GM18873 (cell line): ENCODE results near the gene LRRC25.

Experiments used
- ATAC-seq: cut with Tn5 transposase; IDR thresholded peaks from one replicate; pipeline ENCODE4 v1.9.1; 2021; ENCODE audit warnings: mild to moderate bottlenecking, moderate library complexity, moderate number of reproducible peaks; ENCODE audit not compliant: unreplicated experiment, low FRiP score

LRRC25 gene

DNA sequence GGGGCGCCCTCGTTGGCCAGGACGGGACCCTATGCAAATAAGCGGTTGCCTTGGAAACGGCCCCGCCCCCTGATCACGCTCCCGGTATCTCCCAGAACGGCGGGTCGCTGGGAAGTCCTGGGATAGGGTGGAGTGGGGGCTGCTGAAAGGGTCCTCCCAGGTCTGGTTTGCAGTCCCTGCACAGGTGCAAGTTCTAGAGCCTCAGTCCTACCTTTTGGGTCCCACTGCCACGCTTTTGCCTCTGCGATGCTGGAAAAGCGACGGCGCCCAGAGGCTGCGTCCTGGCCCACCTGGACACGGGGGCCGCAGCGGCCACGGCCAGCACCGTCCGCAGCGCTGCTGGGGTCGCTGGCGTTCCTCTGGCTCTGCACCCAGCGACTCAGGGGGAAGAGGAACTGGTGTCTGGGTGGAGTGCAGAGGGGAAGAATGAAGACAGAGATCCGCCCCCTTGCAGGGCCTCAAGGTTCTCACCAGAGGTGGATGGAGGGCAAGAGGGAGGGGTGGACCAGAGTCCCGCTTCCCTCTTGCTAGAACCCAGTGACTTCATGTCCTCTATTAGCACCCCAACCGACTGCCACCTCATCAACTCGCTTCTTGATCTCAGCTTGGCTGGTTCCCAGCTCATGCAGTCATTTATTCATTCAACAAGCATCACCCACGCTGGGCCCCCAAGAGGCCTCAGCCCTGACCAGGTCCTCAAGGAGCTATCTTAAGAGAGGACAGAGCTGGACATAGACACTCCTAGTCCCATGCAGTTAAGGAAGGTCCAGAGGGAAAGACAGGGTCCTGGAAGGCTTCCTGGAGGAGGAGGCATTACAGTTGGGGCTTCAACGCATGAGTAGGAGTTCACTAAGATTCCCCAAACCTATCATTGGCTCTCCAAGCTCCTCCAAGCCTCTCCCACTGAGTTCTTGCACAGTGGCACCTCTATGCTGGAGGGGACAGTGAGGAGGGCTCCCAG is at the start of gene LRRC25:
Gene LRRC25, minus strand, starts transcription at position 381 of the 961 bp plus-strand sequence. CDS start 659 bp downstream, outside the sequence.
- ATAC-seq = no peak

DNA sequence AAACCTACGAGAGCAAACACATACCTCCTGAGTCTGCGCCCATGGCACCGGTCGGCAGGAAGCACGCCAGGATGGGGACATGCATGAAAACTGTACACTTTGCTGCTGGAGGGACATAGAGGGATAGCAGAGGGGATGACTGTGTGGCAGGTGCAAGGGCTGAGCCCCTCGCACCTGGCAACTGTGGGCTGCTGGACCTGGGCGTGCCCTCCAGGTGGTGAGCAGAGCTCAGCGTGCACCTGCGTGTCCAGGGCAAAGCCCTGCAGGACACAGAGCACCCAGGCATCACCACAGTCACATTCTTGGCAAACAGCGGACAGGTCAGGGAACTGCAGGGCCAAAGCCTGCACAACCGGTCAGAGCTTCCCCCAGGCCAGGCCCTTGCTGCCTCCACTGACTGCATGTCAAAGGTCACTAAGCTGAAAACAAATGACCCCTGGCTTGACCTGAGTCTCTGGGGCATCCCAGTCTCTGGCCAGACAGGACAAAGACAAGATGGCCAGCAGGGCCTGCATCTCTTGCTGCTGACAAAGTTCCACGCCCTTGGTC is 49.5 kb upstream of the LRRC25 start:
- no peak for ATAC-seq

DNA sequence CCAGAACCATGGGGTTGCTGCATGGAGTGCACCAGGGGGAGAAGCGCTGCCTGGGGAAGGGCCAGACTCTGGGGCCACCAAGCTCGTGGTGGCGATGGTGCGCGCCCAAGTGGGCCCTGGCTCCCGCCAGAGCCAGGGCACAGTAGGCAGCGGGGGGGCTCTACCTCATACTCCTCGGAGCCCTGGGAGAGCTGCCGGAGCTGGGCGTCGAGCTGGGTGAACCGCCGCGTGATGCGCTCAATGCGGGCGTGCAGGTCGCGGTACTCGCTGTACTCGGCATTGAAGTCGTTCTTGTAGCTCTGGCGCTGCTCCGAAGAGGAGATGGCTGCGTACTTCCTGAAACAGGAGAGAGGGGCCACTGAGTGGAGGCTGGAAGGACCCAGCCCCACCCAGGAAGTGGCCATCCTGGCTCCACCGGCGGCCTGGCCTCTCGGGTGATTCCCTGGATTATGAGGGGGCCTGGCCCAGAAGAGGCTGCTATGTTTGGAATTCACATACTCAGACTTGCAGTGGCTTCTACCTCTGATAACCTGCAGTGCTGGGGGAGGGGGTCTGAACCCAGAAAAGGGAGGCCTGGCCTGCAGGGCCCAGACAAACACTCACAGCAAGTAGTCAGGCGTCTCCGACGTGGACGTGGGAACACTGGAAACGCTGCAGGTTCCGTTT is 48.9 kb upstream of the LRRC25 start:
- ATAC-seq = no peak

DNA sequence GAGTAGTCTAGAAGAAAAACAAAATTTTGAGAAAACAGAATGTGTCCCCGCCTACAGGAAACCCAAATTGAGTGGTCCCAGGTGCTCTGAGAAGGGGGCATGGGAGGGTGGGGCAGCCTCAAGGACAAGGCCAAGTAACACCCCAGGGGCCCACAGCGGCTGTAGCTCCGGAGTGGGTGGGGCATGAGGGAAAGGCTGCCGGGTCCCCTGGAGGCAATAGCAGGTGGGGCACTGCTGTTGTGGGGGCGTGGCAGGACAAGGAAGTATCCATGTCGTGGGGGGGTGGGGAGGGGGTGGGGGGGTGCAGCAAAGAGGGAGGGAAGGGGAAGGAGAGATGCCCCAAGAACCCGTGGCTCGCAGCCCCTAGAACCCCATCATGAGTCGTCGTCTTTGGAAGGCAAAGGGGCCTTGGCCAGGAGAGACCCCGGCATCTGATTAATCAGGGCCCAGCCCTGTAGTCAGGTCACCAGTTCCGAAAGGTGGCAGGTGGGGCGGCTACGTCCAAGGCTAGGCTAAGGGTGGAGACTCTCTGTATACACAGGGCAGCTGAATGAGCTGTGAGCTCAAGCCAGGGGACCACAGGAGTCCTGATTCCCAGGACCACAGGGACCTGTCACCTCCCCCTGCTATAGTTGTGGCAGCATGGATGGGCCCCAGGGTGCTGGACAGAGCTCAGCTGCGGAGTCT is 48.0 kb upstream of the LRRC25 start:
- no peak for ATAC-seq

DNA sequence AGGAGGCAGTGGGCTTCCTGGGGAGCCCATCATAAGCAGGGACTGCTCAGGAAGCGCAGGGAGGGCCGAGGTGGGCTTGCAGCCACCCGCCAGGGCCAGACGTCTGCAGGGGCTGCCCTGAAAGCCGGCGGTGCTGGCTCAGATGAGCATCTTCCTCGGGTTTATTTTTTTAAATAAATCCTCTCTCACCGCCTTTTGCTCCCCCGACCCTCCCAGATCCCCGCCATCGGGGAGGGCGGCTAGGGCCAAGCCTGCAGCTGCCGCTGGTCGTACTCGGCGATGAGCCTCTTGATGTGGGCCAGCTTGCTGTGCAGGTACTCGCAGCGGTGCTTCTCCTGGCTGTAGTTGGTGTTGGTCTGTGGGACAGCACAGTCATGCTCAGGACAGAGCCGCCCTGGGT is 47.1 kb upstream of the LRRC25 start:
- ATAC-seq = no peak

DNA sequence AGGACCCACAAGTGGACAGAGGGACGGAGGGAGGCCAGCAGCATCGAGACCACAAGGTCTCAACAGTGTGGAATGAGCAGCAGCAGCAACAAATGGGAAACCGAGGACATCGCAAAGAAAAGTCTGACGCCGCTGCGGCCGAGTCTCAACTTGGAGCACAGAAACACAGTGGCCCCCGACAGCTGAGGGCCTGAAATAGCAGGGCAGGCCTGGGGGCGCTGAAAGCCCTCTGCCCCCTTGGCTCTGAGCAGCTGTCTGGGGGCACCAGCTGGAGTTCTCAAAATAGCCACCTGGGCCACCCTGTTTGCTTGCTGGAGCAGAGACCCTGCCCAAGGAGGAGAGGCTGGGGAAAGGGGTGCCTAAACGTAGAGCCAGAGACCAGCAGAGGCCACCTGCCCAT is 46.4 kb upstream of the LRRC25 start:
- ATAC-seq = no peak

DNA sequence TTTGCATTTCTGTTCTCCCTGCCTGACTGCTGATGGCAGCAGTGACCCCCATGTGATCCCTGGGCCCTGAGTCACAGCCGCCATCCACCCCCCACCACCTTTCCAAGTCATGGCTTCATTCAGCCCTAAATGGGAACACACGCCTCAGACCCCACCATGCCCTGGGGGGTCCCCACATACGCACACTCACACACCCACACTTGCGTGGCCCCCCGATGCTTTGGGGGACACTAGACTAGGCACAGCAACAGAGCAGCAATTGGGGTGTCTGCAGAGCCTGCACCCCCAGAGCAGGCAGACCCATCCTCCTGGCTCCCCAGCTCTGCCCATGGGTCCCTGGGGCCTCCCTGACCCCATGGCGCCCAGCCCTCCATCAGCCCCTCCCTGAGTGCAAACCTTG is 46.0 kb upstream of the LRRC25 start:
- no peak for ATAC-seq

DNA sequence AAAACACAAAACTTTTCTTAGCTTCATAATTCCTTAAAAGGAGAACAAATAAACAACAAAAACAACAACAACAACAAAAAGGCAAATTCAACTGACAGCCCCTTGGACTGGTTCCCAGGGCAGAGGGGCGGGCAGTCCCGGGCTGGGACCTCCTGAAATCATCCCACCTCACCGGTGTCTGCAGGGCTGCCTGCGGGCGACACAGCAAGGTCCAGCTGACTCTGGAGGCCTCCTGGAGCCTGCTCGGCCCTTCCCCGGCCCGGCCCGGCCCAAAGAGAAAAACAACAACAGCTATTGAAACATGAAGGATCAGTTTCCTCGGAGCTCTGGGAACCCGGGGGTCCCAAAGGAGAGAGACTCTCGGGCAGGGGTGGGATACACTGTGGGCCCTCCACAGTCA is 45.5 kb upstream of the LRRC25 start:
- ATAC-seq = no peak

DNA sequence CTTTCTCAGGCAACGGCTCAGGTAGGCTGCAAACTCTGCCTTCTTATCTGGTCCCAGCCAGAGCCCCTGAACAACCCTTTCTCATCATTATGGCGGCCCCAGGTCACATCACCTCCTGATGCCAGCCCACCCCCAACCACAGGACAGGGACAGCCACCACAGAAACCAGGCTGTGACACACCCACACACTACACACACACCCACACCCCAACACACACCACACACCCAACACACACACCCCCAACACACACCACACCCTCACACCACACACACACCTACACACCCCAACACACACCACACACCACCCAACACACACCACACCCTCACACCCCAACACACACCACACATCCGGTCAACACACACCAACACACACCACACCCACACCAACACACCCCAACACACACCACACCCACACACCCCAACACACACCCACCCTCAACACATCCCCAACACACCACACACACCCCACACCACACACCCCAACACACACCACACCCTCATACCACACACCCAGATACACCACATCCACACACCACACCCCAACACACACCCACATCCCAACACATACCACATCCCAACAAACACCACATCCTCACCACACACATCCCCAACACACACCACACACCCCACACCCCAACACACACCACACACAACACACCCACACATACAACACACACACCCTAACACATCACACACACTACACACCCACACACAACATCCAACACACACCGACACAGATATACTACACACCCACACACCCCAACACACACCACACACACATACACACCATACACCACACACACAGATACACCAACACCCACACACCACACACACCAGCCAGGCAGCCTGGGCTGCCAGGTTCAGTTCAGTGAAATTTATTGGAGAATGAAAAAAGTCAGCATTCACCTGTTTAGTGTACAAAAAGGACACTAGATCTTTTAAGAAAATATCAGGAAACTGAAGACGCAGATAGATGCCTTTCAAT is 44.7 kb upstream of the LRRC25 start:
- no peak for ATAC-seq

DNA sequence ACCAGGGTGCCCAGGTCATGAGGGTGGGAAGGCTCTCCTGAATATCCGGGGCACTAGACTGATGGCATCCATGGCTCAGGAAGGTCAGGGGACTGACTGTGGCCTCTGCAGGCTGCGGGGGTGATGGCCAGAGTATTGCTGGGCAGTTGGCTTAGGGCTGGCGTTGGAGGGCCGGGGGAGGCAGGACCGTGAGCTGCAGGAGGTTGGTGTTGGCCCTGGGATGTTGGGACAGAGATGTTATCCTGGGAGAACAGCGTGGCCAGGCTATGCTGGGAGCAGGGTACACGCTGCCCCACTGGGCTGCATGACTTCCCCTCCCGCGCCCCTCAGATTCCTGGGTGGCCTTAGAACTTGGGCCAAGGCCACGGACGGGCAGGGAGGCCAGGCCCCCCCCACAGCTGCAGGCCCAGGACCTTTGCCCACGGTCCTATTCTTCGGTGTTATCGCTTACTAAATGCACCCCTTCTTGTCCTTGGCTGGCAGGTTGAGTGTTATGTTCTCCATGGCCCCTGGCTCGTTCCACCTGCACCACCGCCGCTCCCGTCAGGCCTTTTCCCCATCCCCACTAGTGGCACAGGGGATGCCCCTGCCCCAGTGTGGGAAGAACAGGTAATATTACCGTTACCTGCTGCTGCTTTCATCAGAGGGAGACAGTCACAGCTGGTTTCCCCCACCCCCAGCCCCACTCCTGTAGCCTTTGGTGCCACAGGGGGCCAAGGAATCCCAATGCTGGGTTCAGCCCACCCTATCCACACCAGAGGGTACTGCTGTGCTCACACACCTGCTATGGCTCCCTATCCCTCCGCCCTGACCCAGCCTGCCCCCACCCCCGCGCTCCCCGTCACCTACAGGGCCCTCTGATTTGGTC is 43.7 kb upstream of the LRRC25 start:
- ATAC-seq = no peak

DNA sequence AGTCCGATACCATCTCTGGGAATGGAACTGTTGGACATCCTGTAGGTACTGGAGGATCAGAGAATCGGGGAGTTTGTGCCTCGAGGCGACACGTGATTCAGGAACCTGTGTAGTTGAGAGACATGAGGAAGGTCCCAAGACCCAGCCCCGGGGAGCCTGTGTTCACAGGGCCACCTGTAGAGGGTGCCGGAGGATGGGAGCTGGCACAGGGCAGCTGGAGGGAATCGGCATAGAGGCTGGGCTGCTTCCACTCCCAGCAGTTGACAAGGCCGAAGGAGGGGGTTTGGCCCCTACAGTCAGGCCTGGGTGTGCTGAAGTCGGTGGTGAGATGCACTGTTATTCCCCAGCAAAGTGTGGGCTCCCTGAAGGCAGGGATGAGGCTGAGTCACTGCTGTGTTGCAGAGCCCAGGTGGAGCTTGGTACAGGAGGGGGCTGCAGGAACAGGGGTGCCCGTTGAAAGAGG is 43.0 kb upstream of the LRRC25 start:
- ATAC-seq = no peak

DNA sequence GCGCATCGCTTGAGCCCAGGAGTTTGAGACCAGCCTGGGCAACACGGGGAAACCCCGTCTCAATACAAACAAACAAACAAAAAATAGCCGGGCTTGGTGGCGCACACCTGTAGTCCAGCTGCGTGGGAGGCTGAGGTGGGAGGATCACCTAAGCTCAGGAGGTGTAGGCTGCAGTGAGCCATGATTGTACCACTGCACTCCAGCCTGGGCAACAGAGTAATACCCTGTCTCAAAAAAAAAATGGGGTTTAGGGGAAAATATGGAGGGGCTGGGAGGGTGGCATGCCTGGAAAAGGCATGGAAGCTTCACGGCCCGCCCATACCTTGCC is 42.5 kb upstream of the LRRC25 start:
- no peak for ATAC-seq

DNA sequence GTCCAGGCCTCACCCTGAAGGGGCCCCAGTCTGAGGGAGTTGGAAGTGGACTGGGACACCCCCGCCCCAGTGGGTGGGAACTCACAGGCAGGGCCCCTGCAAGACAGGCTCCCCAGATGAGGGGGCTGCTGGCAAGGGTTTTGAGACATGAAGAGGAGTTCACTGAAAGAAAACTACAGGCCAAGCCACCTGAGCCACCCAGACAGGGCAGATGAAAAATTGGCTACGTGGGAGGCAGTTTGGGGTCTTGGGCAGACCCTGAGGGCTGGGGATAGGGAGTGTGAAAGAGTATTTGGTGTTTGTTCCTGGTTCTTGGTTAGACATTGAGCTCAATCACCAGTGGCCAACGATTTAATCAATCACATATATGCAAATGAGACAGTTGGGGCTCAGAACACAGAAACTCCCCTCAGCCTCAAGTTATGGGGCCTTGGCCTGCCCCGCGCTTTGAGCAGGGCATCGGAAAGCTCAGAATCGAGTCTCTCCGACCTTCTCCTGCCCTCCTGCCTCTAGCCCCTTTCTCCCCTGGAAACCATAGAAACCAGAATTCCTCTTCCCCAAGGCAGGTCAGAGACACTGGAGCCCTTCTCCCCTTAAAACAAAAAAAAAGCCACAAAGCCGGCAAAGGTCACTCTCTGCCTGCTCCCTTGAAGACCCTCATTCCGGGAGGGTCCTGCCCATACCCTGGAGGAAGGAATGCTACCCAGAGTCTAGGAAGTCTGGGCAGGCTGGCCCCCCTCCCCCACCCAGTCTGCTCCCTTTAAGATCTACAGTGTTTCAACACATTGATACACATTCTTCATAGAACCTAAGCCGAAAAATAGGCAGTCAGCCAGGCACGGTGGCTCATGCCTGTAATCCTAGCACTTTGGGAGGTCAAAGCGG is 41.8 kb upstream of the LRRC25 start:
- no peak for ATAC-seq

DNA sequence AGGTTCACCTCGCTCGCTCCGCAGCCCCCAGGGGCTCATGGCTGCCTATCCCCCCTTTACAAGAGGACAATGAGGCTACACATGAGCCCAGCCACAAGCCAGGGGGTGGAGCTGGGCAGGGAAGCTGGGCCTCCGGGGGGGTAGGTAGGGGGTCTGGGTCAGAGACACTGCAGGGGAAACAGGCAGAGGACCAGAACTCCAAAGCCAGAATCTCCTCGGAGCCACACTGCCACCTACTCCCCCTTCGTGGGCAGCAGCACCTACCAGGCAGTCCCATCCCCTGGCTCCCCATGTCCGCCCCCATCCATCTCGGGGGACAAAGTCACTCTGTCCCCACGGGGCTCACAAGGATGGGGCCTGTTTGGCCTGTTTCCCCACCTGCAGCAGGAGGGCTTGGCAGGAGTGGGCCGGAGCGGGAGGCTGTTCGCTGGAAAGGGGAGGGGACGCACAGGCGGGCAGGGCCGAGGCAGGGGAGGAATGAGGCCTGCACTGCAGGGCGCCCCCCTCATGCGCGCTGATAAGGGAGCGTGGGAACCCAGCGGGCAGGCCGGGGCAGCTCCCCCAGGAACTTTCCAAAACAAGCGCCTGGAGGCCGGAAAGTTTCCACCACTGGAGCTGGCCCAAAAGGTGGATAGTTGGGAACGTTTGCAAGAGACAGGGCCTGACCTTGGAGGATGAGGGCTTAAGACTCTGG is 41.1 kb upstream of the LRRC25 start:
- no peak for ATAC-seq

DNA sequence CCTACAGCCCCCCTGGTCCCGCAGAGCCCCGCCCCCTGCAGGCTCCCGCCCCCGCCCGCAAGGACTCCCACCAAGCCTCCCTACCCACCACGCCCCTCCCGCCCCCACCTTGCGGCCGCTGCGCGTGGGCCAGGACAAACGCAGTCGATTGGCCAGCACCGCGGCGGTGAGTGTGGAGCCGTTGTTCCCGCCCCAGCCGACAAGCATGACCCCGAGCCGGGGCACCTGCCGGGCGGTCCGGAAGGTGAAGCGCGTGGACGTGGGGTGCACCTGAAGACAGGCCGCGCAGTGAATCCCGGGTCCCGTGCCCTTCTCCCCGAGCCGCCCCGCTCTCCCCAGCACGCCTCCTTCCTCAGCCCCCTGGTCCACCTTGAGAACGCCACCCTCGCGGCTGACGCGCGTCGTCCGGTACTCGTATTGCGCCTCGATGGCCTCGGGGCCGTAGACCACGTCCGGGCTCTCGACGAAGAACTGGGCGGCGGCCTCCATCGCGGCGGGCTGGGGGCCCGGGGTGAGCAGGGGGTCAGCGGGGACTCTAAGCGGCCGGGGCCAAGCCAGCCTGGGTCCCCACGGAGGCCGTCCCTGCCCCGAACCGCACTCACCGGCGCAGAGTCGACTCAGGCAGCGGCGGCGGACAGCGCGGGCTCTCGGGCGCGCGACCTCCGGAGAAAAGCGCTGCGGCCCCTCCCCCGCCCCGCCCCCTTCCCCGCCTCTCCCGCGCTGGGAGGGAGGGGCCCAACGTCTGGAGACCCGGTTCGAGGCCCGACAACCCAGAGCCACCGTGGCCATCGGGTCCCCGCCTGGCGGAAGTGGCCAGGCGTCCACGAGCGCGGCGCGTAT is 40.3 kb upstream of the LRRC25 start, which contains the start of gene ISYNA1:
Gene ISYNA1, minus strand, starts transcription at position 643 of the 840 bp plus-strand sequence. Its CDS starts 154 bp downstream, at position 489.
- ATAC-seq = no peak
